H1 (cell line): Measurements from ENCODE around the gene KBTBD13. TPM values are rescaled to one million over a fixed set of nuclear protein-coding genes. Genes with fewer than 3 reads are reported as not detected.

Experiments
- CTCF ChIA-PET: fragments of 300-600 bp; sonication (Branson Sonifier 250); formaldehyde crosslinking; loops from one replicate; lab custom pipeline; 2021; ENCODE audit not compliant: partially characterized antibody; lab: Charles Lee
- POLR2A ChIA-PET: fragments of 300-600 bp; sonication (Branson Sonifier 250); formaldehyde crosslinking; loops from one replicate; lab custom pipeline; 2021; ENCODE audit warnings: inconsistent platforms; ENCODE audit not compliant: partially characterized antibody; lab: Charles Lee
- DNase-seq, 2 experiments: peaks; one replicate each; pipeline versions ENCODE4 v3.0.0 to v3.0.0-alpha.2; 2010 to 2022; ENCODE audit warnings: low spot score in 2 of 2, low read depth in 1 of 2, mixed read lengths in 1 of 2
- FAIRE-seq: peaks from 2 replicates; lab custom pipeline; 2011; peaks lifted over from hg19 to GRCh38; lab: Jason Lieb, UNC
- H2AFZ ChIP-seq: 2 replicates; pipeline ENCODE4 v1.8.1; 2012; ENCODE audit warnings: low read length, inconsistent platforms
- H2AK5ac ChIP-seq: 2 replicates; pipeline ENCODE4 v1.6.1; 2013; ENCODE audit warnings: low read depth, low read length
- H2BK120ac ChIP-seq: replicated peaks from 2 replicates; pipeline ENCODE3; 2013; ENCODE audit warnings: low read depth, low read length, inconsistent platforms
- H2BK12ac ChIP-seq: 2 replicates; pipeline ENCODE4 v1.6.1; 2013; ENCODE audit warnings: low read depth, low read length
- H2BK15ac ChIP-seq: 2 replicates; pipeline ENCODE4 v1.6.1; 2013; ENCODE audit warnings: low read length
- H2BK20ac ChIP-seq: 2 replicates; pipeline ENCODE4 v1.6.1; 2013; ENCODE audit warnings: low read length
- H2BK5ac ChIP-seq: 2 replicates; pipeline ENCODE4 v1.6.1; 2013; ENCODE audit warnings: low read depth, low read length
- H3K14ac ChIP-seq: 2 replicates; pipeline ENCODE4 v1.6.1; 2013; ENCODE audit warnings: inconsistent platforms; ENCODE audit not compliant: insufficient read length
- H3K18ac ChIP-seq: 2 replicates; pipeline ENCODE4 v1.6.1; 2013; ENCODE audit warnings: low read length; ENCODE audit errors: extremely low read depth
- H3K23ac ChIP-seq: 2 replicates; pipeline ENCODE4 v1.6.1; 2013; ENCODE audit warnings: inconsistent platforms; ENCODE audit not compliant: insufficient read length
- H3K23me2 ChIP-seq: 2 replicates; pipeline ENCODE4 v1.6.1; 2013; ENCODE audit warnings: low read depth, low read length
- H3K27ac ChIP-seq: 2 replicates; pipeline ENCODE4 v1.6.1; 2011; ENCODE audit warnings: low read depth, low read length, inconsistent platforms
- H3K27me3 ChIP-seq, 4 experiments: replicated peaks in 1 of 4; 1 replicate in 1 of 4; 2 replicates in 3 of 4; pipeline versions ENCODE4 v1.6.1 to v1.8.1; 2011 to 2013; ENCODE audit warnings: low read length in 3 of 4, mild to moderate bottlenecking in 3 of 4, inconsistent platforms in 2 of 4, mixed read lengths in 2 of 4, moderate library complexity in 1 of 4; ENCODE audit not compliant: control insufficient read depth in 3 of 4, insufficient read depth in 3 of 4; ENCODE audit errors: extremely low read depth in 1 of 4
- H3K36me3 ChIP-seq, 4 experiments: 2 replicates each; pipeline versions ENCODE4 v1.6.1 to v1.8.1; 2011 to 2013; ENCODE audit warnings: mild to moderate bottlenecking in 4 of 4, low read length in 3 of 4, moderate library complexity in 2 of 4, control low read depth in 1 of 4, inconsistent platforms in 1 of 4; ENCODE audit not compliant: insufficient read depth in 4 of 4, control insufficient read depth in 2 of 4
- H3K4ac ChIP-seq: replicated peaks from 2 replicates; pipeline ENCODE3; 2013; ENCODE audit warnings: low read length, low read depth, mixed read lengths, inconsistent platforms; ENCODE audit not compliant: insufficient read length
- H3K4me1 ChIP-seq, 4 experiments: replicated peaks in 1 of 4; 1 replicate in 1 of 4; 2 replicates in 3 of 4; pipeline versions ENCODE4 v1.6.1 to v1.8.1; 2011 to 2013; ENCODE audit warnings: low read length in 3 of 4, inconsistent platforms in 2 of 4, mixed read lengths in 1 of 4; ENCODE audit not compliant: insufficient read depth in 4 of 4, control insufficient read depth in 3 of 4
- H3K4me2 ChIP-seq, 2 experiments: 2 replicates each; pipeline versions ENCODE4 v1.6.1 to v1.8.1; 2011 to 2013; ENCODE audit warnings: low read depth in 2 of 2, low read length in 2 of 2, control low read depth in 1 of 2, inconsistent platforms in 1 of 2, mild to moderate bottlenecking in 1 of 2; ENCODE audit not compliant: insufficient read depth in 1 of 2
- H3K4me3 ChIP-seq, 4 experiments: fragments of 200-600, 300-600 bp in 1 of 4; sonication (generic), shearing (Covaris generic), sonication (Bioruptor Twin) in 1 of 4; 2 replicates each; pipeline versions ENCODE4 v1.5.1 to v1.8.1; 2011 to 2016; ENCODE audit warnings: low read length in 4 of 4, low read depth in 3 of 4, control low read depth in 2 of 4, inconsistent platforms in 2 of 4, mild to moderate bottlenecking in 2 of 4, mixed read lengths in 1 of 4, moderate library complexity in 1 of 4; ENCODE audit not compliant: insufficient read depth in 2 of 4; ENCODE audit errors: extremely low read depth in 1 of 4
- H3K56ac ChIP-seq: replicated peaks from 2 replicates; pipeline ENCODE3; 2013; ENCODE audit warnings: low read depth, mild to moderate bottlenecking, mixed read lengths, low read length, inconsistent platforms; ENCODE audit not compliant: insufficient read length
- H3K79me1 ChIP-seq: 2 replicates; pipeline ENCODE4 v1.6.1; 2013; ENCODE audit warnings: low read depth, low read length, control low read depth
- H3K79me2 ChIP-seq, 2 experiments: 2 replicates each; pipeline versions ENCODE4 v1.6.1 to v1.8.1; 2012 to 2013; ENCODE audit warnings: low read length in 2 of 2, mild to moderate bottlenecking in 2 of 2, inconsistent platforms in 1 of 2; ENCODE audit not compliant: insufficient read depth in 2 of 2, control insufficient read depth in 1 of 2
- H3K9ac ChIP-seq, 4 experiments: replicated peaks in 1 of 4; 1 replicate in 1 of 4; 2 replicates in 3 of 4; pipeline versions ENCODE4 v1.6.1 to v1.8.1; 2011 to 2013; ENCODE audit warnings: low read depth in 3 of 4, low read length in 3 of 4, control low read depth in 2 of 4, mild to moderate bottlenecking in 2 of 4, moderate library complexity in 2 of 4, inconsistent platforms in 1 of 4; ENCODE audit errors: extremely low read depth in 1 of 4
- H3K9me3 ChIP-seq, 2 experiments: 2 replicates each; pipeline versions ENCODE4 v1.6.1 to v1.8.1; 2012 to 2013; ENCODE audit warnings: mild to moderate bottlenecking in 2 of 2, moderate library complexity in 2 of 2, control low read depth in 1 of 2, inconsistent platforms in 1 of 2, low read depth in 1 of 2, low read length in 1 of 2, mixed read lengths in 1 of 2; ENCODE audit not compliant: insufficient read depth in 2 of 2
- H4K20me1 ChIP-seq, 2 experiments: replicated peaks in 1 of 2; 2 replicates each; pipeline versions ENCODE3 to v1.8.1; 2011 to 2013; ENCODE audit warnings: inconsistent platforms in 2 of 2, low read length in 2 of 2, mild to moderate bottlenecking in 1 of 2; ENCODE audit not compliant: insufficient read depth in 2 of 2, control insufficient read depth in 1 of 2
- H4K5ac ChIP-seq: 2 replicates; pipeline ENCODE4 v1.6.1; 2013; ENCODE audit warnings: low read length, low read depth, mixed read lengths, inconsistent platforms; ENCODE audit not compliant: insufficient read length
- H4K8ac ChIP-seq: 2 replicates; pipeline ENCODE4 v1.8.0; 2013; ENCODE audit warnings: mild to moderate bottlenecking, moderate library complexity, low read length, inconsistent platforms; ENCODE audit not compliant: insufficient read depth; ENCODE audit errors: extremely low read depth
- H4K91ac ChIP-seq: replicated peaks from 2 replicates; pipeline ENCODE3; 2013; ENCODE audit warnings: low read length, mixed read lengths, inconsistent platforms; ENCODE audit not compliant: insufficient read length
- CEBPB ChIP-seq: IDR thresholded peaks from 2 replicates; pipeline ENCODE4 v1.6.1; 2012; ENCODE audit warnings: low read depth, low read length
- CREB1 ChIP-seq: IDR thresholded peaks from 2 replicates; pipeline ENCODE4 v1.6.1; 2012; ENCODE audit warnings: inconsistent platforms
- CTCF ChIP-seq, 3 experiments: IDR thresholded peaks; 1 replicate in 2 of 3; 2 replicates in 1 of 3; pipeline versions ENCODE4 v1.5.1 to v1.6.1; 2011; ENCODE audit warnings: low read length in 3 of 3, mild to moderate bottlenecking in 3 of 3, inconsistent platforms in 2 of 3, low read depth in 1 of 3, moderate library complexity in 1 of 3; ENCODE audit not compliant: insufficient read depth in 1 of 3; ENCODE audit errors: control extremely low read depth in 1 of 3
- RAD21 ChIP-seq, 2 experiments: IDR thresholded peaks in 1 of 2; conservative IDR thresholded peaks in 1 of 2; 2 replicates each; pipeline ENCODE4 v1.6.1; 2011; ENCODE audit warnings: low read depth in 2 of 2, low read length in 2 of 2, improper control_type of control experiment in 1 of 2, inconsistent platforms in 1 of 2, mild to moderate bottlenecking in 1 of 2, moderate library complexity in 1 of 2
- RBBP5 ChIP-seq: IDR thresholded peaks from 2 replicates; pipeline ENCODE4 v1.7.1; 2012; ENCODE audit warnings: low read depth, mild to moderate bottlenecking, inconsistent platforms, low read length, moderate library complexity, borderline replicate concordance
- SIX5 ChIP-seq: IDR thresholded peaks from 2 replicates; pipeline ENCODE4 v1.6.1; 2011; ENCODE audit warnings: mild to moderate bottlenecking, low read depth, low read length
- TAF7 ChIP-seq: optimal IDR thresholded peaks from 2 replicates; pipeline ENCODE3; 2011; ENCODE audit warnings: low read depth, mild to moderate bottlenecking, inconsistent platforms, low read length, moderate library complexity, borderline replicate concordance
- TCF12 ChIP-seq: IDR thresholded peaks from 2 replicates; pipeline ENCODE4 v1.6.1; 2011; ENCODE audit warnings: low read depth, mild to moderate bottlenecking, low read length
- TEAD4 ChIP-seq: IDR thresholded peaks from 2 replicates; pipeline ENCODE4 v1.6.1; 2012; ENCODE audit warnings: low read depth, low read length, inconsistent platforms, mixed read lengths
- WGBS, 2 experiments: shearing (Covaris generic) in 1 of 2; methylation state at CpG; one replicate each; pipeline versions ENCODE4 v1.1.6 to v1.1.7; 2013 to 2015; ENCODE audit warnings: low lambda C conversion rate in 2 of 2, mixed read lengths in 2 of 2, inconsistent platforms in 1 of 2, low coverage in 1 of 2, missing lambda C conversion rate in 1 of 2; ENCODE audit not compliant: insufficient replicate concordance in 2 of 2, insufficient coverage in 1 of 2, insufficient read length in 1 of 2; ENCODE audit errors: extremely low coverage in 1 of 2, missing lambda C conversion rate in 1 of 2; 5-methylcytosine and 5-hydroxymethylcytosine counted together
- polyA plus RNA-seq, 7 experiments: library from polyadenylated mRNA; depleted of rRNA in 3 of 7; stranded (reverse) in 5 of 7; unstranded in 2 of 7; fragments of >200 nt in 5 of 7; fragments of 200-250 nt in 2 of 7; gene quantifications; 1 replicate in 5 of 7; 2 replicates in 1 of 7; 4 replicates in 1 of 7; pipeline versions ENCODE4 v1.2.1 to v1.2.3, GENCODE V29; 2011 to 2013; ENCODE audit warnings: missing spikeins in 2 of 7, mixed read lengths in 2 of 7
- total RNA-seq: library from RNA; stranded (reverse); fragmentation: NEBNext Ultra II Directional; extraction: Animal tissue kit (Norgen Biotek cat#: 25700); gene quantifications from 2 replicates; pipeline ENCODE4 v1.2.1, GENCODE V29; 2021

The KBTBD13 gene
- total and polyA plus RNA-seq, 2 of the 8 experiments (the other 6 are each of a cell fraction or from before 2014, with no cell fraction given): not detected

- Histone ChIP-seq H4K8ac (no peak overlapping the region), H2BK15ac (no peak overlapping the region), H3K4me2 (no peak overlapping the region), H2BK120ac (no peak overlapping the region), H3K79me1 (no peaks in the 10 kb centered on the region), H3K27ac (no peak overlapping the region), H3K4ac (no peak overlapping the region), H3K27me3 (no peaks in the 10 kb centered on the region; a peak in 1 of 7 replicates), H2AFZ (no peak overlapping the region), H2BK5ac (no peak overlapping the region), H2BK12ac (no peak overlapping the region), H4K5ac (no peak overlapping the region), H4K91ac (no peak overlapping the region), H3K4me3 (no peak overlapping the region), H3K23me2 (no peaks in the 10 kb centered on the region), H2AK5ac (no peak overlapping the region)
- CTCF ChIA-PET: interaction anchor here (0.6 to 33.2 kb wide), 12 partner anchors 6 to 236 kb away, joined by 3 to 1213 read pairs (median 6); partner anchors contain the start of genes KBTBD13, RASL12, SLC51B and UBAP1L
- 92% methylated on average over 6 of the region's 6 CpGs; no CpG with 5 or more reads in 1 of the 2 experiments for WGBS, 2 experiments
- POLR2A ChIA-PET: interaction anchor here (0.7 kb wide), 1 partner anchor 14 kb away, joined by 3 read pairs; no protein-coding TSS in a partner anchor
- FAIRE-seq: no peak
- TF ChIP-seq TEAD4 (no peak), CREB1 (no peak), CTCF (IDR thresholded peaks at IDR 0.05; ENCODE audit: control extremely low read depth in 1 of 3, insufficient read depth in 1 of 3, low read depth in 1 of 3, low read length in 3 of 3) (peak; percentile 8 to 34 (median 20); a peak in 2 of 4 replicates), RAD21 (IDR thresholded peaks at IDR 0.05 in 1 of 2, conservative IDR thresholded peaks at IDR 0.05 in 1 of 2; ENCODE audit: low read depth in 2 of 2, low read length in 2 of 2) (peak in 1 of 2 experiments; percentile 8; a peak in 1 of 4 replicates), TCF12 (no peak), SIX5 (no peak), CEBPB (no peak), TAF7 (no peak), RBBP5 (no peak)
- TF ChIP-seq, all 59 proteins: peak for 2
- Histone ChIP-seq H3K14ac (no peak overlapping the region), H3K23ac (no peak overlapping the region), H3K36me3 (no peaks in the 10 kb centered on the region; a peak in 1 of 8 replicates), H3K9me3 (no peaks in the 10 kb centered on the region), H2BK20ac (no peak overlapping the region), H3K18ac (no peak overlapping the region), H3K4me1 (no peaks in the 10 kb centered on the region), H3K9ac (no peak overlapping the region), H4K20me1 (no peaks in the 10 kb centered on the region), H3K56ac (no peak overlapping the region), H3K79me2 (no peaks in the 10 kb centered on the region)
- DNase-seq: no peak
These were observed 15.7 kb upstream of the KBTBD13 start for GRCh38 chr15:65060641-65061397.
